ENCODE results near the gene GABRB1. TPM values are rescaled to one million over a fixed set of nuclear protein-coding genes. Genes with fewer than 3 reads are reported as not detected.

GABRB1 gene
- total and polyA plus RNA-seq, 2 donors (not counting 3 experiments of a cell fraction or from before 2014, with no cell fraction given), result not detected

DNA sequence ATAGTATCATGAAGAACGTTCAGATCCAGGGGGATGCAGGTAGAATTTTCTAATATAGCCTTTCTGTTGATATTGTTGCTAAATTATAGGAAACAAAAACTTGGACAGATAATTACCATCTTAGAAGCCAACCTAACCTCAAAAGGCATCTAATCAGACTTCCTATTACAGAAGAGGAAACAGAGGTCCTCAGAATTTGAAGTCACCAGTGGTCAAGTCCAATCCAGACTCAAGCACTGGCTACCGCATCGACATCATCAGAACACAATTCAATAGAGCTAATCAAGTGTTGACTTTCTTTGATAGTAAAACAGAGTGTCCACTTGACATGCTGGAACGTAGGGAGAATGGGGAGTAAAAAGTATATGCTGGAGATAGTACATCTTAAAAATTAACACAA is 443.4 kb downstream of the GABRB1 start:
- CTCF ChIA-PET, result interaction anchor here (1.2 to 1.5 kb wide), 3 partner anchors 15 to 92 kb away, joined by 3 to 6 read pairs (median 3); no protein-coding TSS in a partner anchor
- BruUV-seq (replicated peaks), result no TSS peak

More for the DNA sequence above, 443.4 kb downstream of the GABRB1 start:
- DNase-seq (ENCODE audit: low read depth, low spot score), result no peak
- Histone ChIP-seq H3K9me1 (replicated peaks; ENCODE audit: control insufficient read depth, extremely low read depth, insufficient read depth, low read length) (no peaks in the 10 kb centered on the region), H3K9ac (replicated peaks; ENCODE audit: extremely low read depth, insufficient read depth, low read length) (no peak overlapping the region), H4K20me1 (replicated peaks; ENCODE audit: control insufficient read depth, extremely low read depth, insufficient read depth, low read length) (no peaks in the 10 kb centered on the region), H3K79me2 (ENCODE audit: control insufficient read depth, insufficient read depth, low read length) (no peaks in the 10 kb centered on the region), H3K36me3 (ENCODE audit: control insufficient read depth in 2 of 2, extremely low read depth in 1 of 2, insufficient read depth in 2 of 2, low read length in 2 of 2) (no peaks in the 10 kb centered on the region), H3K27me3 (ENCODE audit: control insufficient read depth in 2 of 2, insufficient read depth in 2 of 2, low read length in 2 of 2) (no peaks in the 10 kb centered on the region), H3K4me1 (ENCODE audit: control insufficient read depth, extremely low read depth, insufficient read depth, low read length) (no peaks in the 10 kb centered on the region), H3K27ac (ENCODE audit: insufficient read depth, low read depth, low read length) (no peak overlapping the region), H3K9me3 (replicated peaks; ENCODE audit: control insufficient read depth, insufficient read depth, low read length) (no peaks in the 10 kb centered on the region), H3K4me2 (ENCODE audit: insufficient read depth, low read length) (no peak overlapping the region), H2AFZ (ENCODE audit: low read depth, low read length) (no peak overlapping the region), H3K4me3 (replicated peaks in 1 of 3; ENCODE audit: insufficient read depth in 1 of 3, low read depth in 1 of 3, low read length in 3 of 3) (no peak overlapping the region)
- dilution Hi-C loops (cut with MboI; ENCODE audit: extremely low pct_ligation_motif_present, low sequenced_read_pairs), result no loop called here
- POLR2A ChIA-PET, result no interaction called here
- FAIRE-seq, result no peak
- TF ChIP-seq POLR2A (IDR thresholded peaks at IDR 0.05; ENCODE audit: low read depth, low read length) (no peak), GATA2 (IDR thresholded peaks at IDR 0.05; ENCODE audit: insufficient read depth, insufficient read length, low read depth, low read length) (no peak), MYC (IDR thresholded peaks at IDR 0.05; ENCODE audit: low read depth, low read length) (no peak), EZH2 (IDR thresholded peaks at IDR 0.05; ENCODE audit: borderline replicate concordance, low read depth, low read length, severe bottlenecking) (no peak), POLR2AphosphoS5 (IDR thresholded peaks at IDR 0.05; ENCODE audit: insufficient read depth, low read depth, low read length) (no peak), FOS (IDR thresholded peaks at IDR 0.05; ENCODE audit: borderline replicate concordance, insufficient read depth, low read length) (no peak), JUN (IDR thresholded peaks at IDR 0.05; ENCODE audit: borderline replicate concordance, insufficient read depth, insufficient read length, low read depth) (no peak), MAX (IDR thresholded peaks at IDR 0.05; ENCODE audit: insufficient read depth, insufficient read length) (no peak)
- TF ChIP-seq, protein P1, sequence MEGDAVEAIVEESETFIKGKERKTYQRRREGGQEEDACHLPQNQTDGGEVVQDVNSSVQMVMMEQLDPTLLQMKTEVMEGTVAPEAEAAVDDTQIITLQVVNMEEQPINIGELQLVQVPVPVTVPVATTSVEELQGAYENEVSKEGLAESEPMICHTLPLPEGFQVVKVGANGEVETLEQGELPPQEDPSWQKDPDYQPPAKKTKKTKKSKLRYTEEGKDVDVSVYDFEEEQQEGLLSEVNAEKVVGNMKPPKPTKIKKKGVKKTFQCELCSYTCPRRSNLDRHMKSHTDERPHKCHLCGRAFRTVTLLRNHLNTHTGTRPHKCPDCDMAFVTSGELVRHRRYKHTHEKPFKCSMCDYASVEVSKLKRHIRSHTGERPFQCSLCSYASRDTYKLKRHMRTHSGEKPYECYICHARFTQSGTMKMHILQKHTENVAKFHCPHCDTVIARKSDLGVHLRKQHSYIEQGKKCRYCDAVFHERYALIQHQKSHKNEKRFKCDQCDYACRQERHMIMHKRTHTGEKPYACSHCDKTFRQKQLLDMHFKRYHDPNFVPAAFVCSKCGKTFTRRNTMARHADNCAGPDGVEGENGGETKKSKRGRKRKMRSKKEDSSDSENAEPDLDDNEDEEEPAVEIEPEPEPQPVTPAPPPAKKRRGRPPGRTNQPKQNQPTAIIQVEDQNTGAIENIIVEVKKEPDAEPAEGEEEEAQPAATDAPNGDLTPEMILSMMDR (IDR thresholded peaks at IDR 0.05; ENCODE audit: extremely low read depth in 1 of 2, insufficient read depth in 1 of 2, low read depth in 1 of 2, low read length in 2 of 2), result no peak
- intact Hi-C loops (cut with micrococcal nuclease), result no loop called here

All from endothelial cell of umbilical vein (primary cell).